Measurements from ENCODE around the gene CMSS1.

The CMSS1 gene

GRCh38 chr3:100006570-100007271 is 189.1 kb downstream of the CMSS1 start:
- ChIA-PET POLR2A (interaction anchor here (0.6 kb wide), 1 partner anchor 14 kb away, joined by 4 read pairs; no protein-coding TSS in a partner anchor), CTCF (interaction anchor here (0.7 to 1.3 kb wide), 2 partner anchors 13 to 162 kb away, joined by 3 read pairs; no protein-coding TSS in a partner anchor)
- Histone ChIP-seq H3K9me3 (ENCODE audit: control extremely low read depth in 1 of 5, control insufficient read depth in 4 of 5, insufficient read depth in 2 of 5, low read depth in 1 of 5, low read length in 4 of 5) (no peaks in the 10 kb centered on the region), H3K27ac (ENCODE audit: insufficient read depth in 1 of 2, low read depth in 1 of 2, low read length in 2 of 2, poor library complexity in 1 of 2, severe bottlenecking in 2 of 2) (no peak overlapping the region), H3K4me3 (ENCODE audit: control insufficient read depth in 1 of 7, extremely low read depth in 1 of 7, insufficient read depth in 4 of 7, low read depth in 2 of 7, low read length in 6 of 7) (no peak overlapping the region), H3K4me1 (ENCODE audit: control extremely low read depth in 1 of 4, control insufficient read depth in 4 of 4, insufficient read depth in 4 of 4, low read length in 3 of 4) (no peaks in the 10 kb centered on the region), H3K27me3 (replicated peaks in 2 of 5; ENCODE audit: control insufficient read depth in 4 of 5, insufficient read depth in 5 of 5, low read length in 4 of 5) (no peaks in the 10 kb centered on the region), H3K36me3 (ENCODE audit: control insufficient read depth in 4 of 4, insufficient read depth in 4 of 4, low read length in 3 of 4) (peaks cover 0 to 4% (median 0%) of the 10 kb centered on the region in 4 experiments)
- no CpG with 5 or more reads among the region's 2 CpGs for WGBS (ENCODE audit: insufficient coverage)
- peak in 2 of 3 donors; percentile 4 to 8 for DNase-seq

- ChIA-PET POLR2A (no interaction called here), CTCF (no interaction called here)
- DNase-seq, result no peak
- H3K9me3 ChIP-seq (ENCODE audit: control extremely low read depth in 1 of 5, control insufficient read depth in 4 of 5, insufficient read depth in 2 of 5, low read depth in 1 of 5, low read length in 4 of 5), result no peaks in the 10 kb centered on the region
- no peak overlapping the region for H3K27ac ChIP-seq (ENCODE audit: insufficient read depth in 1 of 2, low read depth in 1 of 2, low read length in 2 of 2, poor library complexity in 1 of 2, severe bottlenecking in 2 of 2)
- H3K4me1 ChIP-seq (ENCODE audit: control extremely low read depth in 1 of 4, control insufficient read depth in 4 of 4, insufficient read depth in 4 of 4, low read length in 3 of 4), result no peaks in the 10 kb centered on the region
- H3K27me3 ChIP-seq (replicated peaks in 2 of 5; ENCODE audit: control insufficient read depth in 4 of 5, insufficient read depth in 5 of 5, low read length in 4 of 5), result no peaks in the 10 kb centered on the region
- WGBS (ENCODE audit: insufficient coverage), result 100% methylated on average over 1 of the region's 3 CpGs
- H3K4me3 ChIP-seq (ENCODE audit: control insufficient read depth in 1 of 7, extremely low read depth in 1 of 7, insufficient read depth in 4 of 7, low read depth in 2 of 7, low read length in 6 of 7), result no peak overlapping the region
- peaks cover 0 to 4% (median 0%) of the 10 kb centered on the region in 4 experiments for H3K36me3 ChIP-seq (ENCODE audit: control insufficient read depth in 4 of 4, insufficient read depth in 4 of 4, low read length in 3 of 4)
Measured at GRCh38 chr3:100007313-100007712, 189.7 kb downstream of the CMSS1 start.

- Histone ChIP-seq H3K27ac (ENCODE audit: insufficient read depth in 1 of 2, low read depth in 1 of 2, low read length in 2 of 2, poor library complexity in 1 of 2, severe bottlenecking in 2 of 2) (no peak overlapping the region), H3K27me3 (replicated peaks in 2 of 5; ENCODE audit: control insufficient read depth in 4 of 5, insufficient read depth in 5 of 5, low read length in 4 of 5) (no peaks in the 10 kb centered on the region), H3K4me1 (ENCODE audit: control extremely low read depth in 1 of 4, control insufficient read depth in 4 of 4, insufficient read depth in 4 of 4, low read length in 3 of 4) (no peaks in the 10 kb centered on the region), H3K9me3 (ENCODE audit: control extremely low read depth in 1 of 5, control insufficient read depth in 4 of 5, insufficient read depth in 2 of 5, low read depth in 1 of 5, low read length in 4 of 5) (no peaks in the 10 kb centered on the region), H3K4me3 (ENCODE audit: control insufficient read depth in 1 of 7, extremely low read depth in 1 of 7, insufficient read depth in 4 of 7, low read depth in 2 of 7, low read length in 6 of 7) (no peak overlapping the region), H3K36me3 (ENCODE audit: control insufficient read depth in 4 of 4, insufficient read depth in 4 of 4, low read length in 3 of 4) (peaks cover 0 to 4% (median under 1%) of the 10 kb centered on the region in 4 experiments)
- CTCF ChIA-PET, result no interaction called here
- POLR2A ChIA-PET, result no interaction called here
- DNase-seq, result no peak
Measured at GRCh38 chr3:100008081-100008698, 190.5 kb downstream of the CMSS1 start.

DNA sequence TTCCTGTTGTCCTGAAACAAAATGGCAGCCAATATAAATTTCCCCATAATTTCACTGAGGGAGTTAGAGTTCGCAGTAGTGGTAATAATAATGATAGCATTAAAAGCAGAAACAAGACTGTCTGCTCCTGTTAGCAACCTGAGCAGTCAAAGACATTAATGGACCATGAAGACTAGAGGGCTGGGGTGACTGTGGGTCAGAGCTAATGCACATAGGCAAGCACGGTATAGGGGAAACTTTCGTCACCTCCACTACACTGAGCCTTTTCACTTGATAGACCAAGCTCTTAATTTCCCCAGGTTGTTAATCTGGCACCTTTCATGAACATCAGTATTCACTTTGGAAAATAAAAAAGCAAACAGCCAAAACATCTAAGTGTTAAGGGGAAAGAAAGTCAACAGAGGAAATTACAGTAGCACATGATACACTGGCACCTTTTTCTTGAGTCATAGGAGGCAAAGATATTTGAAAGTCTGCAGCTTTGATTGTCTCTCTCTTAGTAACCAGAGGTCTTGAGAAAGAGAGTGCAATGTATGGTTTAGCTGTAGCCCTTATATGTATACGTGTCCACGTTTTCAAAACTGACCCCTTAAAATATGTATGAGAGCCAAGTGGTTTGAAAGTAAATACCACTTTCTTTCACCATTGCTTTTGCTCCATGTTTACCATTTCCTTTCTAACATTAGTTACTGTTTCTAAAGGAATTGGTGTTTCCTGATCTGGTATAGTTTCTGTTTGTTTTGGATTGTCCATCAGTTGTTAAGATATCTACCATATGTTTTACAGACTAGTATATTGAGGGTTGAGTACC is 191.8 kb downstream of the CMSS1 start:
- WGBS (ENCODE audit: insufficient coverage), result 80% methylated on average over 5 of the region's 5 CpGs
- no peak for DNase-seq

GRCh38 chr3:100010087-100010417 is 192.4 kb downstream of the CMSS1 start:
- WGBS (ENCODE audit: insufficient coverage), result no CpG with 5 or more reads among the region's 1 CpG
- Histone ChIP-seq H3K36me3 (ENCODE audit: control insufficient read depth in 4 of 4, insufficient read depth in 4 of 4, low read length in 3 of 4) (peaks cover 0 to 4% (median under 1%) of the 10 kb centered on the region in 4 experiments), H3K9me3 (ENCODE audit: control extremely low read depth in 1 of 5, control insufficient read depth in 4 of 5, insufficient read depth in 2 of 5, low read depth in 1 of 5, low read length in 4 of 5) (no peaks in the 10 kb centered on the region), H3K4me3 (ENCODE audit: control insufficient read depth in 1 of 7, extremely low read depth in 1 of 7, insufficient read depth in 4 of 7, low read depth in 2 of 7, low read length in 6 of 7) (no peak overlapping the region), H3K27me3 (replicated peaks in 2 of 5; ENCODE audit: control insufficient read depth in 4 of 5, insufficient read depth in 5 of 5, low read length in 4 of 5) (no peaks in the 10 kb centered on the region), H3K4me1 (ENCODE audit: control extremely low read depth in 1 of 4, control insufficient read depth in 4 of 4, insufficient read depth in 4 of 4, low read length in 3 of 4) (no peaks in the 10 kb centered on the region), H3K27ac (ENCODE audit: insufficient read depth in 1 of 2, low read depth in 1 of 2, low read length in 2 of 2, poor library complexity in 1 of 2, severe bottlenecking in 2 of 2) (no peak overlapping the region)
- POLR2A ChIA-PET, result no interaction called here
- CTCF ChIA-PET, result interaction anchor here (0.7 kb wide), 1 partner anchor 19 kb away, joined by 5 read pairs; no protein-coding TSS in a partner anchor
- DNase-seq, result no peak

More for the DNA sequence above, 191.8 kb downstream of the CMSS1 start:
- Histone ChIP-seq H3K36me3 (ENCODE audit: control insufficient read depth in 4 of 4, insufficient read depth in 4 of 4, low read length in 3 of 4) (peaks cover 0 to 4% (median under 1%) of the 10 kb centered on the region in 4 experiments), H3K4me3 (ENCODE audit: control insufficient read depth in 1 of 7, extremely low read depth in 1 of 7, insufficient read depth in 4 of 7, low read depth in 2 of 7, low read length in 6 of 7) (no peak overlapping the region), H3K4me1 (ENCODE audit: control extremely low read depth in 1 of 4, control insufficient read depth in 4 of 4, insufficient read depth in 4 of 4, low read length in 3 of 4) (no peaks in the 10 kb centered on the region), H3K9me3 (ENCODE audit: control extremely low read depth in 1 of 5, control insufficient read depth in 4 of 5, insufficient read depth in 2 of 5, low read depth in 1 of 5, low read length in 4 of 5) (no peaks in the 10 kb centered on the region), H3K27ac (ENCODE audit: insufficient read depth in 1 of 2, low read depth in 1 of 2, low read length in 2 of 2, poor library complexity in 1 of 2, severe bottlenecking in 2 of 2) (no peak overlapping the region), H3K27me3 (replicated peaks in 2 of 5; ENCODE audit: control insufficient read depth in 4 of 5, insufficient read depth in 5 of 5, low read length in 4 of 5) (no peaks in the 10 kb centered on the region)
- ChIA-PET POLR2A (no interaction called here), CTCF (no interaction called here)

GRCh38 chr3:100018806-100019205 is 201.1 kb downstream of the CMSS1 start:
- CTCF ChIA-PET, result no interaction called here

GRCh38 chr3:100019719-100020118 is 202.1 kb downstream of the CMSS1 start:
- no peak overlapping the region for H3K27ac ChIP-seq (ENCODE audit: insufficient read depth in 1 of 2, low read depth in 1 of 2, low read length in 2 of 2, poor library complexity in 1 of 2, severe bottlenecking in 2 of 2)

More at GRCh38 chr3:100018806-100019205, 201.1 kb downstream of the CMSS1 start:
- POLR2A ChIA-PET, result no interaction called here
- Histone ChIP-seq H3K27me3 (replicated peaks in 2 of 5; ENCODE audit: control insufficient read depth in 4 of 5, insufficient read depth in 5 of 5, low read length in 4 of 5) (no peaks in the 10 kb centered on the region), H3K36me3 (ENCODE audit: control insufficient read depth in 4 of 4, insufficient read depth in 4 of 4, low read length in 3 of 4) (no peaks in the 10 kb centered on the region), H3K27ac (ENCODE audit: insufficient read depth in 1 of 2, low read depth in 1 of 2, low read length in 2 of 2, poor library complexity in 1 of 2, severe bottlenecking in 2 of 2) (no peak overlapping the region), H3K4me3 (ENCODE audit: control insufficient read depth in 1 of 7, extremely low read depth in 1 of 7, insufficient read depth in 4 of 7, low read depth in 2 of 7, low read length in 6 of 7) (no peak overlapping the region), H3K9me3 (ENCODE audit: control extremely low read depth in 1 of 5, control insufficient read depth in 4 of 5, insufficient read depth in 2 of 5, low read depth in 1 of 5, low read length in 4 of 5) (no peaks in the 10 kb centered on the region), H3K4me1 (ENCODE audit: control extremely low read depth in 1 of 4, control insufficient read depth in 4 of 4, insufficient read depth in 4 of 4, low read length in 3 of 4) (no peaks in the 10 kb centered on the region)
- no peak for DNase-seq

More at GRCh38 chr3:100019719-100020118, 202.1 kb downstream of the CMSS1 start:
- H3K4me3 ChIP-seq (ENCODE audit: control insufficient read depth in 1 of 7, extremely low read depth in 1 of 7, insufficient read depth in 4 of 7, low read depth in 2 of 7, low read length in 6 of 7), result no peak overlapping the region
- H3K36me3 ChIP-seq (ENCODE audit: control insufficient read depth in 4 of 4, insufficient read depth in 4 of 4, low read length in 3 of 4), result no peaks in the 10 kb centered on the region
- H3K9me3 ChIP-seq (ENCODE audit: control extremely low read depth in 1 of 5, control insufficient read depth in 4 of 5, insufficient read depth in 2 of 5, low read depth in 1 of 5, low read length in 4 of 5), result no peaks in the 10 kb centered on the region
- WGBS (ENCODE audit: insufficient coverage), result no CpG with 5 or more reads among the region's 1 CpG
- no peak for DNase-seq
- H3K4me1 ChIP-seq (ENCODE audit: control extremely low read depth in 1 of 4, control insufficient read depth in 4 of 4, insufficient read depth in 4 of 4, low read length in 3 of 4), result no peaks in the 10 kb centered on the region
- ChIA-PET CTCF (interaction anchor here (0.9 kb wide), 2 partner anchors 14 to 17 kb away, joined by 3 read pairs; no protein-coding TSS in a partner anchor), POLR2A (no interaction called here)
- no peaks in the 10 kb centered on the region for H3K27me3 ChIP-seq (replicated peaks in 2 of 5; ENCODE audit: control insufficient read depth in 4 of 5, insufficient read depth in 5 of 5, low read length in 4 of 5)
